ENCODE measurements around the gene PRKAB1. TPM values are rescaled to one million over a fixed set of nuclear protein-coding genes. Genes with fewer than 3 reads are reported as not detected.

PRKAB1 gene, protein sequence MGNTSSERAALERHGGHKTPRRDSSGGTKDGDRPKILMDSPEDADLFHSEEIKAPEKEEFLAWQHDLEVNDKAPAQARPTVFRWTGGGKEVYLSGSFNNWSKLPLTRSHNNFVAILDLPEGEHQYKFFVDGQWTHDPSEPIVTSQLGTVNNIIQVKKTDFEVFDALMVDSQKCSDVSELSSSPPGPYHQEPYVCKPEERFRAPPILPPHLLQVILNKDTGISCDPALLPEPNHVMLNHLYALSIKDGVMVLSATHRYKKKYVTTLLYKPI
- total RNA-seq (2011; cell fraction: chromatin; rRNA removed; ENCODE audit: low replicate concordance) = 108 and 130 TPM in 2 replicates
- 98.2 and 105 TPM in 2 replicates for total RNA-seq (2011; cell fraction: nucleolus; rRNA removed)
- 109 and 139 TPM in 2 replicates for total RNA-seq (2011; cell fraction: nucleoplasm; rRNA removed)
- 45.3 and 59.7 TPM in 2 replicates for total RNA-seq (2014; rRNA removed)
- total RNA-seq (2014; rRNA removed; fragmentation: Illumina TruSeq; extraction: Trizol) = 48.8 and 54.3 TPM in 2 replicates
- total RNA-seq (2015; rRNA removed; fragmentation: Illumina TruSeq; extraction: Trizol) = 57.4 and 63.8 TPM in 2 replicates
- 83.8 and 93.8 TPM in 2 replicates for total RNA-seq (2021)
- 85.7 and 137 TPM in 2 replicates for polyA plus RNA-seq (2011; rRNA removed)
- polyA plus RNA-seq (2011; cell fraction: cytosol; rRNA removed) = 83.7 and 86.2 TPM in 2 replicates
- 173 and 183 TPM in 2 replicates for polyA plus RNA-seq (2011; cell fraction: nucleus; rRNA removed)
- 59.1 and 104 TPM in 2 replicates for polyA plus RNA-seq (2012)
- 83.1 and 94.2 TPM in 2 replicates for polyA plus RNA-seq (2014; fragmentation: Illumina TruSeq; extraction: Trizol)
- 10 to 100 TPM; 32.6 to 38.2 TPM for polyA plus RNA-seq (2014; fragmentation: Nextera tagmentation; extraction: Ambion mirVana)
- 62.8 and 64.8 TPM in 2 replicates for polyA plus RNA-seq (2014; rRNA removed)
- polyA minus RNA-seq (2011; rRNA and poly(A)+ RNA removed) = 66.6 and 90.9 TPM in 2 replicates
- polyA minus RNA-seq (2011; cell fraction: cytosol; rRNA and poly(A)+ RNA removed) = 62.9 and 70.8 TPM in 2 replicates
- 80.4 and 108 TPM in 2 replicates for polyA minus RNA-seq (2011; cell fraction: nucleus; rRNA and poly(A)+ RNA removed)
- Bru-seq, nascent RNA = percentile 96 among the genes with signal in this experiment
- percentile 96 among the genes with signal in this experiment for BruChase-seq, experiment 1, labeled RNA remaining after a 2-hour chase
- BruChase-seq, experiment 2, labeled RNA remaining after a 6-hour chase = percentile 96 among the genes with signal in this experiment
- long read RNA-seq, experiment 1, full-length matches to known transcripts = 221 of 269 reads
- long read RNA-seq, experiment 1, partial matches to known transcripts = 39 of 269 reads
- long read RNA-seq, experiment 1, other reads (novel, unspliced or antisense) = 9 of 269 reads
- long read RNA-seq, experiment 2, full-length matches to known transcripts = 105 of 118 reads
- long read RNA-seq, experiment 2, partial matches to known transcripts = 8 of 118 reads
- long read RNA-seq, experiment 2, other reads (novel, unspliced or antisense) = 5 of 118 reads
- long read RNA-seq, experiment 3, full-length matches to known transcripts = 123 of 127 reads
- long read RNA-seq, experiment 3, partial matches to known transcripts = 2 of 127 reads
- long read RNA-seq, experiment 3, other reads (novel, unspliced or antisense) = 2 of 127 reads

DNA sequence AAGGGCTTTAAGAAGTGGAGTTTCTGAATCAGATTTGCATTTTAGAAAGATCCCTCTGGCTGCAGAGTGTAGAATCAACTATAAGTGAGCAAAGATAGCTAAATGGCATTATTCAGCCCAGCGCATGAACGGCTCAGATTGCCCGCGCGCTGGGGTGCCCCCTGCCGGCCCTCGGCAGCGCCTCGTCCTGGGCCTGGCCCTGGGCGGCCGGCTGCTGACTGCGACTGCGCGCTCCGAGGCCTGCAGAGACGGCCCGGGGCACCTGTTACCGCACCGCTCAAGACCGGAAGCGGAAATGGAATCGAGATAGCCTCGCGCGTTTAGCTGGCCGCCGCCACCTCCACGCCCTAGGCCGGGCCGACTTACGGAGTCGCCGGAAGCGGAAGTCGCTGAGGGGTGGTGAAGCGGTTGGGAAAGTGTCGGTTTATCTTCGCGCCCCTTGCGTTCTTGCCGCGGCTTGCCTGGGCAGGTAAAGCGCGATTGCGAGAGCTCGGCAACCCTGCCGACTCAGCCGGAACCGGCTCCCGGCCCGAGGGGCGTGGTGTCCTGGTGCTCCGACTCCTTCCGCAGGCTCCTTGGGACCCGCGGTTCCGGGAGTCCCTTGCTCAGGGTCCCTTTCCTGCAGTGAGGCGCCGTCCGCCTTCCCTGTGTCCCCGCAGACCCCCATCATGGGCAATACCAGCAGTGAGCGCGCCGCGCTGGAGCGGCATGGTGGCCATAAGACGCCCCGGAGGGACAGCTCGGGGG is at the start of gene PRKAB1:
TSS of gene PRKAB1 (plus strand) at position 557 of the 747 bp plus-strand sequence. CDS start at position 669, 112 bp downstream.
- peaks cover 33% of the 10 kb centered on the region for H3K36me3 ChIP-seq (ENCODE audit: control insufficient read depth, insufficient read depth, low read length)
- BruUV-seq (replicated peaks) = no TSS peak
- H3K9me3 ChIP-seq (replicated peaks; ENCODE audit: control insufficient read depth, insufficient read depth, low read depth, low read length) = no peaks in the 10 kb centered on the region
- DNase-seq (ENCODE audit: extremely low read depth in 1 of 4, low spot score in 3 of 4) (peak; percentile 94 to 99 (median 94)), FAIRE-seq (peak; percentile 85), ATAC-seq (peak; percentile 91)
- ChIA-PET POLR2A (interaction anchor here (0.5 to 4.1 kb wide), 5 partner anchors 9 to 1292 kb away, joined by 3 to 44 read pairs (median 4); no protein-coding TSS in a partner anchor), CTCF (ENCODE audit: low intra/inter-chr PET ratio) (interaction anchor here (1.3 kb wide), 1 partner anchor 224 kb away, joined by 3 read pairs; no protein-coding TSS in a partner anchor)
- no peaks in the 10 kb centered on the region for H4K20me1 ChIP-seq (replicated peaks; ENCODE audit: control insufficient read depth, insufficient read depth, low read length)
- WGBS (ENCODE audit: insufficient coverage, low coverage, missing lambda C conversion rate) = under 1% methylated on average over 61 of the region's 69 CpGs
- H3K4me2 ChIP-seq (ENCODE audit: insufficient read depth, low read length) = peak within 1 kb of the TSS; percentile 98
- peaks cover 22 to 59% of the 10 kb centered on the region in 2 experiments for H3K4me1 ChIP-seq (replicated peaks in 1 of 2; ENCODE audit: control insufficient read depth in 2 of 2, insufficient read depth in 2 of 2, low read length in 2 of 2)
- peak within 1 kb of the TSS; percentile 99 to 100 for H3K9ac ChIP-seq (ENCODE audit: insufficient read depth in 1 of 2, low read depth in 2 of 2, low read length in 2 of 2)
- H3K27ac ChIP-seq (ENCODE audit: extremely low read depth, low read depth, low read length) = peak within 1 kb of the TSS; percentile 97
- H3K79me2 ChIP-seq (ENCODE audit: control insufficient read depth, insufficient read depth, low read length) = peaks cover 49% of the 10 kb centered on the region
- H3K27me3 ChIP-seq (ENCODE audit: control insufficient read depth in 2 of 2, insufficient read depth in 2 of 2, low read length in 2 of 2) = no peaks in the 10 kb centered on the region
- intact Hi-C loops (cut with micrococcal nuclease) (loop anchor here (10.0 kb wide), 1 partner anchor 237 kb away; no protein-coding TSS in a partner anchor), in situ Hi-C loops (cut with MboI) (no loop called here)
- H2AFZ ChIP-seq (ENCODE audit: low read depth, low read length) = peak within 1 kb of the TSS; percentile 76
- peak within 1 kb of the TSS; percentile 81 for H3K4me3 ChIP-seq
- no peaks in the 10 kb centered on the region for H3K9me1 ChIP-seq (ENCODE audit: control insufficient read depth, insufficient read depth, low read length)
- TF ChIP-seq ZNF511 (CRISPR knock-in tag; IDR thresholded peaks at IDR 0.05) = no peak; the same call in 1 of the 2 replicates
- 0 out of 2 replicates have a peak, but pooled peaks have one; percentile 11 for TF ChIP-seq BHLHE40 (IDR thresholded peaks at IDR 0.05; ENCODE audit: low read length)
- TF ChIP-seq ARNT (IDR thresholded peaks at IDR 0.05) = no peak
- TF ChIP-seq ZNF12 (CRISPR knock-in tag; IDR thresholded peaks at IDR 0.05) = peak; percentile 69; the same call in 1 of the 2 replicates
- peak; percentile 64; the same call in 1 of the 2 replicates for TF ChIP-seq SMAD4 (CRISPR knock-in tag; conservative IDR thresholded peaks at IDR 0.05)
- TF ChIP-seq RNF219 (CRISPR knock-in tag; IDR thresholded peaks at IDR 0.05) = no peak
- peak; percentile 6 to 79; a peak in 2 of 4 replicates for TF ChIP-seq RCOR1 (IDR thresholded peaks at IDR 0.05; ENCODE audit: borderline replicate concordance in 1 of 2, low read depth in 2 of 2, low read length in 2 of 2)
- no peak for TF ChIP-seq FUS (optimal IDR thresholded peaks at IDR 0.05; ENCODE audit: low read depth, low read length)
- 0 out of 2 replicates have a peak, but pooled peaks have one; percentile 61 for TF ChIP-seq KDM2B (CRISPR knock-in tag; IDR thresholded peaks at IDR 0.05)
- TF ChIP-seq ELF4 (CRISPR knock-in tag; IDR thresholded peaks at IDR 0.05) = peak; percentile 71; the same call in 1 of the 2 replicates

Measured in K562 (cell line).